ENCODE results near the gene SMAD3. TPM values are rescaled to one million over a fixed set of nuclear protein-coding genes. Genes with fewer than 3 reads are reported as not detected.

SMAD3 gene
- total RNA-seq, 1 donor from 2014 or later, result 8.2 TPM

DNA sequence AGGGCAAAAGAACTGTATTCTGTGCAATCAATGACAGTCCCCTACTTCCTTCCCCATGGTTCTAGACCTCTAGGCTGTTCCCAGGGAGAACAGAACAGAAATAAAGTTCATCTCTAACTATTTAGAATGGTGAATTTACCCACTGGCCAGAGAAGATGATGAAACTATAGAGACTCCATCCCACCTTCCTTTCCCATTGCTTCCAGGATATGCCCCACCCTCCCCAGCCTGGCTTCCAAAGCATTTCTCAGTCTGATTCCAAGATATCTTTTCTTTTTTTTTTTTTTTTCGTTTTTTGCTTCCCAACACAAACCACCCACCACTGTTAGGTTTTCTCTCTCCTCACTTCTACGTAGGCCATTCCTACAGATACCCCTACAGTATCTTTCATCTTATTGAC, 25.1 kb upstream of the SMAD3 start:
- H3K27ac Mint-ChIP-seq (ENCODE audit: unreplicated experiment), result no peak overlapping the region
- H3K4me3 Mint-ChIP-seq (ENCODE audit: unreplicated experiment), result no peak overlapping the region
- DNase-seq (ENCODE audit: low spot score), result no peak
- H3K27me3 Mint-ChIP-seq (ENCODE audit: unreplicated experiment), result peaks cover 3% of the 10 kb centered on the region
- no peaks in the 10 kb centered on the region for H3K36me3 Mint-ChIP-seq (ENCODE audit: low read depth, unreplicated experiment)
- H3K4me1 Mint-ChIP-seq (ENCODE audit: unreplicated experiment), result peaks cover 27% of the 10 kb centered on the region
- TF ChIP-seq, protein P1, sequence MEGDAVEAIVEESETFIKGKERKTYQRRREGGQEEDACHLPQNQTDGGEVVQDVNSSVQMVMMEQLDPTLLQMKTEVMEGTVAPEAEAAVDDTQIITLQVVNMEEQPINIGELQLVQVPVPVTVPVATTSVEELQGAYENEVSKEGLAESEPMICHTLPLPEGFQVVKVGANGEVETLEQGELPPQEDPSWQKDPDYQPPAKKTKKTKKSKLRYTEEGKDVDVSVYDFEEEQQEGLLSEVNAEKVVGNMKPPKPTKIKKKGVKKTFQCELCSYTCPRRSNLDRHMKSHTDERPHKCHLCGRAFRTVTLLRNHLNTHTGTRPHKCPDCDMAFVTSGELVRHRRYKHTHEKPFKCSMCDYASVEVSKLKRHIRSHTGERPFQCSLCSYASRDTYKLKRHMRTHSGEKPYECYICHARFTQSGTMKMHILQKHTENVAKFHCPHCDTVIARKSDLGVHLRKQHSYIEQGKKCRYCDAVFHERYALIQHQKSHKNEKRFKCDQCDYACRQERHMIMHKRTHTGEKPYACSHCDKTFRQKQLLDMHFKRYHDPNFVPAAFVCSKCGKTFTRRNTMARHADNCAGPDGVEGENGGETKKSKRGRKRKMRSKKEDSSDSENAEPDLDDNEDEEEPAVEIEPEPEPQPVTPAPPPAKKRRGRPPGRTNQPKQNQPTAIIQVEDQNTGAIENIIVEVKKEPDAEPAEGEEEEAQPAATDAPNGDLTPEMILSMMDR (IDR thresholded peaks at IDR 0.05; ENCODE audit: unreplicated experiment), result no peak
- no peaks in the 10 kb centered on the region for H3K9me3 Mint-ChIP-seq (ENCODE audit: unreplicated experiment)

DNA sequence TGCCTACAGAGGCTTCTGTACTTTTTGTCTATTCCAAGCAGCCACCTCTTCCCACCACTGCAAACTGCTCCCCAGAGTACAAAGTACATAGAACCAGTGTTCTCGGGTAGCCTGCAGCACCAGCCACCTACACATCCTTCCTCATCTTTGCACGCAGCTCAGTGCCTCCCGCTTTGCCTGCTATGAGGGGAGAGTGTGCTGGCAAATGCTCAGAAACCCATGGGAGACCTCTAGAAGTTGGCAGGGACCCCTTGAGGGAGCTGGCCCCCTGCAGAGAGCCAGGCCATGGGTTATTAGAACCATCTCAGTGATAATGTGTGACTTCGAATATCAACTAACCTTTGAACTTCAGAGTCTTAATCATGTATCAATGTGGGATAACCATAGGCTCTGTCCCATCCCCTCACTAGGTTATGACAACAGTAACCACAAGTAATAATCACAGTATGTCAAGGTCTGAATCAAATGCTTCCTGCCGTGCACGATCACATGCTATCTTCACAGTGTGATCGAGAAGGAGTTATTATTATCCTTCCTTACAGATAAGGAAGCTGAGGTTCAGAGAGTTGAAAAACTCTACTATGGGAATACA, 22.8 kb upstream of the SMAD3 start:
- TF ChIP-seq, protein P1 (IDR thresholded peaks at IDR 0.05; ENCODE audit: unreplicated experiment), result no peak
- H3K36me3 Mint-ChIP-seq (ENCODE audit: low read depth, unreplicated experiment), result no peaks in the 10 kb centered on the region
- peaks cover 3% of the 10 kb centered on the region for H3K27me3 Mint-ChIP-seq (ENCODE audit: unreplicated experiment)
- no peak overlapping the region for H3K4me3 Mint-ChIP-seq (ENCODE audit: unreplicated experiment)
- no peaks in the 10 kb centered on the region for H3K9me3 Mint-ChIP-seq (ENCODE audit: unreplicated experiment)
- H3K4me1 Mint-ChIP-seq (ENCODE audit: unreplicated experiment), result peaks cover 27% of the 10 kb centered on the region
- no peak for DNase-seq (ENCODE audit: low spot score)
- no peak overlapping the region for H3K27ac Mint-ChIP-seq (ENCODE audit: unreplicated experiment)

DNA sequence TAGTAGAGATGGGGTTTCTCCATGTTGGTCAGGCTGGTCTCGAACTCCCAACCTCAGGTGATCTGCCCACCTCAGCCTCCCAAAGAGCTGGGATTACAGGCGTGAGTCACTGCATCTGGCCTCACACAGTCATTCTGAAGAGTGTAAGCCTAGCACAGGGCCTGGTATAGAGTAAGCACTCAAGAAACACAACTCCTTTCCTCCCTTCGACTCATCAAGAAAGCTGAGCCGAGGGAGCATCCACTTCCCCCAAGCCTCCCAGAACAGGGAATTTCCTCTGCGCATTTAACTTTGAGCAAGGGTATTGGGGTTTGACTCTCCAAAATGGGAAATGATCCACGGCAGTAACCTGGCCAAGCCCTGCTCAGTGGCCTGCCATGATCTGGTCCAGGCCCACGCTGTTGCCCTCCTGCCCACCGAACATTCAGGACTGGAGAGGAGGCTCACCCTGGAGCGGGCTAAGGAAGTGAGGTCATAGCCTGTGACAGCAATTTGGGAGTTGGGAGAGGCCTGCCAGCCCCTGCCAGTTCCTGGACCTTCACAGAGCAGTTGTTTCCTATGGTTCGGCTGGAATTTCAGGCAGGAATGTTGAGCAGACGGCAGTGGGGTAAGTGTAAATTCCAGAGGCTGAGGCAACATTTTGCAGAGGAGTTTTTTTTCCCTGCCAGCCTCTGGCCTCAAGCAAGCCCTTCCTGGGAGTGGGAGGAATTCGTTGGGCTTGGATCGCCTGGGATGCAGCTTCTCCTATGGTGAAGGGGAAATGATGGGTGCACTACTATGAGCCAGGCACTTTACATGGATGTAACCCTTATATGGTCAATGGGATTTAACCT, 21.2 kb upstream of the SMAD3 start:
- Mint-ChIP-seq H3K9me3 (ENCODE audit: unreplicated experiment) (no peaks in the 10 kb centered on the region), H3K27ac (ENCODE audit: unreplicated experiment) (peak overlapping the region; percentile 11), H3K36me3 (ENCODE audit: low read depth, unreplicated experiment) (no peaks in the 10 kb centered on the region), H3K4me1 (ENCODE audit: unreplicated experiment) (peaks cover 17% of the 10 kb centered on the region), H3K4me3 (ENCODE audit: unreplicated experiment) (no peak overlapping the region), H3K27me3 (ENCODE audit: unreplicated experiment) (peaks cover 5% of the 10 kb centered on the region)
- TF ChIP-seq, protein P1 (IDR thresholded peaks at IDR 0.05; ENCODE audit: unreplicated experiment), result no peak
- DNase-seq (ENCODE audit: low spot score), result peak; percentile 48

GRCh38 chr15:67047149-67047661, 18.2 kb upstream of the SMAD3 start:
- peaks cover 5% of the 10 kb centered on the region for H3K27me3 Mint-ChIP-seq (ENCODE audit: unreplicated experiment)
- H3K4me1 Mint-ChIP-seq (ENCODE audit: unreplicated experiment), result peaks cover 9% of the 10 kb centered on the region
- no peaks in the 10 kb centered on the region for H3K9me3 Mint-ChIP-seq (ENCODE audit: unreplicated experiment)
- TF ChIP-seq, protein P1 (IDR thresholded peaks at IDR 0.05; ENCODE audit: unreplicated experiment), result no peak
- no peak overlapping the region for H3K27ac Mint-ChIP-seq (ENCODE audit: unreplicated experiment)
- no peaks in the 10 kb centered on the region for H3K36me3 Mint-ChIP-seq (ENCODE audit: low read depth, unreplicated experiment)
- DNase-seq (ENCODE audit: low spot score), result no peak
- no peak overlapping the region for H3K4me3 Mint-ChIP-seq (ENCODE audit: unreplicated experiment)
